ENCODE data around the gene CNTN5.

The CNTN5 gene

DNA sequence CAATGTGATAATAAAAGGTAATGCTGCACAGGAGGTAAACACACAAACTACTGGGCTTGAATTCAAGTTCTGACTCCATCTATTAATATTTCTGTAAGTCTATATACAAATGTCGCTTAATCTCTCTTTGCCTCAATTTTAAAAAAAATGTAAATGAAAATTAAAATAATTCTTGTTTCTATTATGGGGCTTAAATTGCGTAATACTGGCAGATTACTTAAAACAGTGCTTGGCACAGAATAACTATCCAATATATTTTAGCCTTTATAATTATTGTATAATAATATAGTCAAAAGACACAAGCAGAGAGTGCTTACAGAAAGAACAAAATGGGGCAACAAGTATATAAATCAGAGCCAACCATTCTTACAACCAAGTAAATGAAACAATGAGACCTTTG, 489.1 kb downstream of the CNTN5 start:
- DNase-seq (ENCODE audit: low read depth), result no peak

DNA sequence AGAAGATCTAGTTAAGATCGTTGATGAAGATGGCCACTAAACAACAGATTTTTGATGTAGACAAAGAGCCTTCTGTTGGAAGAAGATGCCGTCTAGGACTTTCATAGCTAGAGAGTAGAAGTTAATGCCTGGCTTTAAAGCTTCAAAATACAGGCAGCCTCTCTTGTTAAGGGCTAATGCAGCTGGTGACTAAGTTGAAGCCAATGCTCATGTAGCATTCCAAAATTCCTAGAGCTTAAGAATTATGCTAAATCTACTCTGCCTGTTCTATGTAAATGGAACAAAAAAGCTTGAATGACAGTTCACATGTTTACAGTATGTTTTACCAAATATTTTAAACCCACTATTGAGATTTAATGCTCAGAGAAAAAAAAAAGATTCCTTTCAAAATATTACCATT, 492.6 kb downstream of the CNTN5 start:
- DNase-seq (ENCODE audit: low read depth), result no peak

GRCh38 chr11:99519095-99519494, 498.3 kb downstream of the CNTN5 start:
- no peak for DNase-seq (ENCODE audit: low read depth)

- DNase-seq (ENCODE audit: low read depth), result no peak
These were observed 501.9 kb downstream of the CNTN5 start for GRCh38 chr11:99522467-99523173.

GRCh38 chr11:99531468-99531867, 510.7 kb downstream of the CNTN5 start:
- no peak for DNase-seq (ENCODE audit: low read depth)

DNA sequence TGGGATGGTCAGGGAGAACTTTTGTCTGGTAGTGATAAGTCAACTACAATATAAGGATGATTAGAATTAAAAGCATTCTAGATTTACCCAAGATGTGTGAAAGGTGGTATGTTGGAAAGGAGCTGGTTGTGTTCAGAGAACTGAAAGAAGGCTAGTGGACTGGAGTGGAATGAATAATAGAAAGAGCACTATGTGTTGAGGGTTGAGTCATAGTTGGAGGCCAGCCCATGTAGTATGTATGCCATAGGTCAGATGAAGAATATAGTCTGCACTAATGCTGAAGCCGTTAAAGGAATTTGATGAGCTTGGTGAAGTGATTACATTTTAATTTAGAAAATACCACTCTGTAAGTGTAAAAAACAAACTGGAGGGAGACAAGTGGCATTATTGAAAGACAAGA, 514.1 kb downstream of the CNTN5 start:
- DNase-seq (ENCODE audit: low read depth), result no peak

- DNase-seq (ENCODE audit: low read depth), result no peak
These were observed 514.7 kb downstream of the CNTN5 start for GRCh38 chr11:99535406-99535805.

DNA sequence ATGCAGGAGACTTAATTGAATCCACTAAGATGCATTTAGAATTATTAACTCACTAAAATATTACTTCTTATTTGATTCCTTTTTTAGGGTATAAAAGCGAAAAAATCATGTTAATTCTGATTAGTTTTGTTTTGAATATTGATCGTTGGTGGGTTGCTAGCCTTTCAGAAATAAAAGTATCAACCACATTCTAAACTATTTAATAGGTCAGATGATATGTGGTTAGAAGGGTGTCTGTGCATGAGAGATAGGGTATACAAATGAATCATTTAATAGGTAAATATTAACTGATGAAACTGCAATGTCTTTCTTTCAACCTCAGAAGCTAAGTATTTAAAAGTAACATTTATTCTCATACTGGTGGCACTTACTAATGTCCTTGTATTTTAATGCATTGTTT, 515.1 kb downstream of the CNTN5 start:
- no peak for DNase-seq (ENCODE audit: low read depth)

DNA sequence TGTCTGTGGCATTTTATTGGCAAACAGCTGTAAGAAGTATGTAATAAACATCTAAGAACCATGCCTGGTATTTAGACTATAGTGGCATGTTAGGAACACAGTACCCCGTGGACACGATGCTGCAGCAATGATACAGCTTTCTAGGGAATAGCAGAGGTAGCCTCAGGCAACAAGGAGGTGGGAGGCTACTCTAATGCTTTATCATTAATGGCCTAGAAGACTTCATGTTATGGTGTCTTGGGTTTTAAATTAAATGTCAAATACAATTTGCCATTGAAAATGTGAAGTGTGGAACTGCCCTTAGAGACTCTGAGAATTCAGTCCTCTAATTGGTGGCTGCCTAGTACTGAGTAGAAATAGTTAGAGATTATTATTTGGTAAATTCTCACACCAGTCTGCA, 516.9 kb downstream of the CNTN5 start:
- DNase-seq (ENCODE audit: low read depth), result no peak

GRCh38 chr11:99545616-99546015, 524.9 kb downstream of the CNTN5 start:
- no peak for DNase-seq (ENCODE audit: low read depth)

- no peak for DNase-seq (ENCODE audit: low read depth)
These were observed 527.5 kb downstream of the CNTN5 start for GRCh38 chr11:99548264-99548663.

- no peak for DNase-seq (ENCODE audit: low read depth)
These were observed 533.6 kb downstream of the CNTN5 start for GRCh38 chr11:99554232-99554903.

DNA sequence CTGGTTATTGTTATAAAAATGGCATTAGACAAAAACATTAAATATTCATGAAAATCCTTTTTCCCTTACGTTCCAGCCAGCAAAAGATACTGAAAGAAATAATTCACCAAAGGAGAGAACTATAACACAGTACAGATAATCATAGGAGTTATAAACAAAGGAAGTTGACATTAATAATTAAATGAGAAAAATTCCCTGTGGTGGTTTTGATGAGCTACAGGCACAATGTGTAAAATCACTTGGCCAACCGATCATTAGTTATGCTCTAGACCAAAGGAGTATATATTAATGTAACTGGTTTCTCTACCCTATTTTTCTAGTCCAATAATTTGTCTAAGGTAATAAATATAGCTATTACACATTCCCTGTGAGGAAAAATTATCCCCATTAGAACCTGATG, 534.7 kb downstream of the CNTN5 start:
- DNase-seq (ENCODE audit: low read depth), result no peak

DNA sequence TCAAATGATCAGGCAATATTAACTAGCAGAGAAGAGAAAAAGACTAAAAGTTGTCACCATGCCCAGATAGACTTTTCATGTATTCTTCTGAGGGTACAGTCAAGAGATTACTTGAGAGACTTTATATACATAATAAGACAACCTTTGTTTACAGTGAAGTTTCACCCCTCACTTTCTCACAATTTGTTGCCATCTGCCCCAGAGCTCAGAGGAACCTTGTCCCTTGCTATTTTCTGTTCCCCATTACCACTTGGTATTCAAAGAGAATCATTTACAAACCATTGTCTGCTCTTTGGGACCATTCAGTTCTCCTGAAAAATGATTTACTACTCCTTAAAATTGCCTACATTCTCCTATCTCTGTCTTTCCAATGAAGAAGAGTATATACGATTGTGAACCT, 544.6 kb downstream of the CNTN5 start:
- no peak for DNase-seq (ENCODE audit: low read depth)

GRCh38 chr11:99567334-99567956, 546.7 kb downstream of the CNTN5 start:
- DNase-seq (ENCODE audit: low read depth), result no peak

DNA sequence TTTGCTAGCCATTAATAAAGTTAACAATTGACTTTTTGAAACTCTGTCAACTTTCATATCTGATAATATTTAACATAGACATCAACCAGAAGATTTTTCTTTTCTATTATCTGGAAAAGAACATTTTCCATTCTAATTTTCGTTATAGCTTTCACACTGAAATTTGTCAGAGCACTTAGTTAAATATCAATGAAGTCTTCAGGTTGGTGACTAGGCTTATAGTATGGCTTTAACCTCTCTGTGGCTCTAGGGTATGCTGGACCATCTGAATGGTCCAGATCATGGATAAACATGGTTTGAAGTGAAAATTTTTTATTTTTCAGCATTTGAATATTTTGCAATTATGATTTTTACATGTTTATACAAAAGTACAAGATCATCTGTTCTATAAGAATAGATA, 548.1 kb downstream of the CNTN5 start:
- DNase-seq (ENCODE audit: low read depth), result no peak

- DNase-seq (ENCODE audit: low read depth), result no peak
These were observed 550.3 kb downstream of the CNTN5 start for GRCh38 chr11:99571094-99571493.

- DNase-seq (ENCODE audit: low read depth), result no peak
These were observed 564.1 kb downstream of the CNTN5 start for GRCh38 chr11:99584830-99585229.

- no peak for DNase-seq (ENCODE audit: low read depth)
These were observed 564.9 kb downstream of the CNTN5 start for GRCh38 chr11:99585606-99586005.

GRCh38 chr11:99589771-99590170, 569.0 kb downstream of the CNTN5 start:
- no peak for DNase-seq (ENCODE audit: low read depth)

DNA sequence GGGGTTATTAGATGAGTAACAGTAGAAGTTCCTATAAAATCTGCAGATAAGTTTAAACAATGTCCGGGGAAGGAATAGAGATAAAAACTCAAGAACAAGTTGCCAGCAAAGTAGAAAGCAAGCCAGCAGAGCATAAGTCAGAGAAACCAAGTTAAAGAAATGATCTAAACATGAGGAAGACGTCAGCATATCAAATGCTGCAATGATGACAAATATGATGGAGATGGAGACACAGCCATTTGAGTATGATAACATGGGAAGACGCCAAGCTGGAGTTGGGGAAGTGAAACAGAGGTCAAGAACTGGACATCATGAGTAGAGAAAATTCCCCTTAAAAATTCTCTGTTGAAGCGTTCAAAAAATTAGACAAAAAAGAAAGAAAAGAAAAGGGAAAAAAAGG, 571.5 kb downstream of the CNTN5 start:
- no peak for DNase-seq (ENCODE audit: low read depth)

DNA sequence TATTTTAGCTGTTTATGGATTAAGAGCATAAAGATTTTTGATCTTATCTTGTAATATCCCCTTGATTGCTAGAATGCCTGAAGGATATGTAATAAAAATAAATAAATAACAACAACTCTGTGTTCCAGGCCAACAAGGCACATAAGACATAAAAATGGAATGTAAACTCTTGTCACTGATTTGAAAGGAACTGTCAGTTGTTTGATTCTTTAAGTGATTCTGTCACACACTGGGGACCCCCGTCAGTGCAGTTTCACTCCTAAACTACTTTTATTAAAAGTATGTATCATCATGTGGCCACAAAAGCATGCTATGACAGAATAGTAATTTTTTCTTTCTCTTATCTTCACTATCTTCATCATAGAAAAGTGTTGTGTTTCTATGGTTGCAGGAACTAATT, 572.4 kb downstream of the CNTN5 start:
- no peak for DNase-seq (ENCODE audit: low read depth)

- no peak for DNase-seq (ENCODE audit: low read depth)
These were observed 580.4 kb downstream of the CNTN5 start for GRCh38 chr11:99601179-99601578.

- no peak for DNase-seq (ENCODE audit: low read depth)
These were observed 593.6 kb downstream of the CNTN5 start for GRCh38 chr11:99614352-99614751.

Measured in stimulated activated CD8-positive, alpha-beta memory T cell treated with anti-CD3 and anti-CD28 coated beads, Interleukin-12 subunit alpha, Interleukin-12 subunit beta, amount 100 ng/mL, for 1 hour (primary cell).